GM18526 (cell line): Measurements from ENCODE around the gene DKK1.

Source experiments
- POLR2A ChIP-seq: IDR thresholded peaks from 3 replicates; pipeline ENCODE4 v1.6.1; 2011; ENCODE audit not compliant: insufficient read length; ENCODE audit errors: extremely low read depth

The DKK1 gene

GRCh38 chr10:52308251-52309031 lies 5.6 kb upstream of the DKK1 start:
- TF ChIP-seq POLR2A = no peak

- no peak for TF ChIP-seq POLR2A
Observed at GRCh38 chr10:52312942-52313255, 1.2 kb upstream of the DKK1 start.

GRCh38 chr10:52313256-52313932 lies 687 bp upstream of the DKK1 start:
- TF ChIP-seq POLR2A = no peak

- no peak for TF ChIP-seq POLR2A
Observed at GRCh38 chr10:52314822-52315552, 906 bp downstream of the DKK1 start.

GRCh38 chr10:52316001-52316400 lies 1.9 kb downstream of the DKK1 start:
- TF ChIP-seq POLR2A = no peak

GRCh38 chr10:52316500-52316899 lies 2.4 kb downstream of the DKK1 start:
- TF ChIP-seq POLR2A = no peak

GRCh38 chr10:52318136-52318701 lies 4.1 kb downstream of the DKK1 start:
- TF ChIP-seq POLR2A = no peak

- TF ChIP-seq POLR2A = no peak
Observed at GRCh38 chr10:52318822-52319464, 4.9 kb downstream of the DKK1 start.

- TF ChIP-seq POLR2A = no peak
Observed at GRCh38 chr10:52319926-52320325, 5.8 kb downstream of the DKK1 start.

GRCh38 chr10:52322323-52322722 lies 8.2 kb downstream of the DKK1 start:
- no peak for TF ChIP-seq POLR2A

- TF ChIP-seq POLR2A = no peak
Observed at GRCh38 chr10:52322936-52323335, 8.9 kb downstream of the DKK1 start.

- TF ChIP-seq POLR2A = no peak
Observed at GRCh38 chr10:52326382-52326781, 12.3 kb downstream of the DKK1 start.

- TF ChIP-seq POLR2A = no peak
Observed at GRCh38 chr10:52331638-52332364, 17.7 kb downstream of the DKK1 start.

- TF ChIP-seq POLR2A = no peak
Observed at GRCh38 chr10:52332815-52333214, 18.7 kb downstream of the DKK1 start.

GRCh38 chr10:52334595-52334994 lies 20.5 kb downstream of the DKK1 start:
- TF ChIP-seq POLR2A = no peak
